GM18499 (cell line): ENCODE measurements around the gene IL23A.

ENCODE experiments used
- ATAC-seq: cut with Tn5 transposase; IDR thresholded peaks from one replicate; pipeline ENCODE4 v1.9.1; 2021; ENCODE audit warnings: moderate number of reproducible peaks; ENCODE audit not compliant: insufficient read depth, unreplicated experiment

IL23A gene

GRCh38 chr12:56359851-56360767 is 21.4 kb downstream of the IL23A start, which contains the start of gene STAT2:
Gene STAT2, minus strand, starts transcription at chr12:56360107. Its CDS starts 3,536 bp downstream, at chr12:56356571.
- ATAC-seq, result peak; percentile 83

- ATAC-seq, result no peak
Observed at GRCh38 chr12:56361487-56362129, 22.9 kb downstream of the IL23A start.

- ATAC-seq, result no peak
Observed at GRCh38 chr12:56362130-56363059, 23.7 kb downstream of the IL23A start, which contains the start of gene APOF. Gene APOF, minus strand, starts transcription at chr12:56362857. Its CDS starts 112 bp downstream, at chr12:56362745.

- ATAC-seq, result no peak
Observed at GRCh38 chr12:56366948-56367347, 28.3 kb downstream of the IL23A start.

- ATAC-seq, result no peak
Observed at GRCh38 chr12:56373515-56373914, 34.8 kb downstream of the IL23A start.

- ATAC-seq, result no peak
Observed at GRCh38 chr12:56374726-56375597, 36.3 kb downstream of the IL23A start.

GRCh38 chr12:56375598-56376434 is 37.1 kb downstream of the IL23A start:
- ATAC-seq, result no peak

GRCh38 chr12:56377310-56377988 is 38.8 kb downstream of the IL23A start:
- ATAC-seq, result no peak

GRCh38 chr12:56377989-56378316 is 39.3 kb downstream of the IL23A start:
- no peak for ATAC-seq

- ATAC-seq, result no peak
Observed at GRCh38 chr12:56382611-56383010, 43.9 kb downstream of the IL23A start.

- no peak for ATAC-seq
Observed at GRCh38 chr12:56385873-56386272, 47.2 kb downstream of the IL23A start.

GRCh38 chr12:56387152-56387736 is 48.6 kb downstream of the IL23A start:
- no peak for ATAC-seq

- ATAC-seq, result no peak
Observed at GRCh38 chr12:56389412-56389811, 50.7 kb downstream of the IL23A start.
